Fibroblast of lung (primary cell): Measurements from ENCODE around the gene GSG1L. TPM values are rescaled to one million over a fixed set of nuclear protein-coding genes. Genes with fewer than 3 reads are reported as not detected.

Experiments used
- DNase-seq, 2 donors: peaks; one replicate each; pipeline versions ENCODE4 v3.0.0 to v3.0.0-alpha.2; 2010; ENCODE audit warnings: low read depth in 2 of 2
- H2AFZ ChIP-seq: 2 replicates; pipeline ENCODE4 v1.5.1; 2012; ENCODE audit warnings: low read length, control low read depth, inconsistent platforms
- H3K27ac ChIP-seq: 2 replicates; pipeline ENCODE4 v1.5.1; 2011; ENCODE audit warnings: low read length, control low read depth; ENCODE audit not compliant: insufficient read depth
- H3K27me3 ChIP-seq: 2 replicates; pipeline ENCODE4 v1.5.1; 2011; ENCODE audit warnings: mild to moderate bottlenecking, low read length; ENCODE audit not compliant: control insufficient read depth, insufficient read depth
- H3K36me3 ChIP-seq: 2 replicates; pipeline ENCODE4 v1.5.1; 2011; ENCODE audit warnings: low read length; ENCODE audit not compliant: control insufficient read depth, insufficient read depth
- H3K4me1 ChIP-seq: 2 replicates; pipeline ENCODE4 v1.5.1; 2011; ENCODE audit warnings: low read length; ENCODE audit not compliant: control insufficient read depth, insufficient read depth; ENCODE audit errors: extremely low read depth
- H3K4me2 ChIP-seq: 2 replicates; pipeline ENCODE4 v1.5.1; 2011; ENCODE audit warnings: low read length, control low read depth; ENCODE audit not compliant: insufficient read depth; ENCODE audit errors: extremely low read depth
- H3K4me3 ChIP-seq, 4 experiments: fragments of 200-600 bp in 1 of 4; sonication (generic) in 1 of 4; replicated peaks in 1 of 4; 2 replicates each; pipeline ENCODE4 v1.5.1; 2011 to 2016; ENCODE audit warnings: low read length in 4 of 4, low read depth in 3 of 4, mild to moderate bottlenecking in 3 of 4, control low read depth in 2 of 4, inconsistent platforms in 1 of 4, mixed read lengths in 1 of 4; ENCODE audit not compliant: insufficient read depth in 1 of 4; ENCODE audit errors: control extremely low read depth in 1 of 4
- H3K79me2 ChIP-seq: 2 replicates; pipeline ENCODE4 v1.5.1; 2012; ENCODE audit warnings: mild to moderate bottlenecking, low read length, inconsistent platforms; ENCODE audit not compliant: control insufficient read depth, insufficient read depth
- H3K9ac ChIP-seq: 2 replicates; pipeline ENCODE4 v1.5.1; 2011; ENCODE audit warnings: mild to moderate bottlenecking, low read length, control low read depth; ENCODE audit not compliant: insufficient read depth
- H3K9me3 ChIP-seq: 2 replicates; pipeline ENCODE4 v1.5.1; 2012; ENCODE audit warnings: low read depth, low read length; ENCODE audit not compliant: control insufficient read depth, insufficient read depth
- H4K20me1 ChIP-seq: 2 replicates; pipeline ENCODE4 v1.5.1; 2011; ENCODE audit warnings: low read length; ENCODE audit not compliant: control insufficient read depth, insufficient read depth; ENCODE audit errors: extremely low read depth
- CTCF ChIP-seq, 2 donors: IDR thresholded peaks in 1 of 2; conservative IDR thresholded peaks in 1 of 2; 1 replicate in 1 of 2; 2 replicates in 1 of 2; pipeline ENCODE4 v1.5.1; 2011 to 2012; ENCODE audit warnings: low read length in 2 of 2, control low read depth in 1 of 2, inconsistent platforms in 1 of 2, low read depth in 1 of 2, mild to moderate bottlenecking in 1 of 2
- EZH2 ChIP-seq: IDR thresholded peaks from 2 replicates; pipeline ENCODE4 v1.5.1; 2012; ENCODE audit warnings: low read length, control low read depth, mild to moderate bottlenecking; ENCODE audit errors: missing control alignments
- polyA plus RNA-seq, 2 donors: library from polyadenylated mRNA; depleted of rRNA in 1 of 2; stranded (reverse) in 1 of 2; unstranded in 1 of 2; fragments of >200 nt; gene quantifications; 2 replicates each; pipeline ENCODE4 v1.2.1, GENCODE V29; 2011 to 2012; ENCODE audit warnings: missing spikeins in 1 of 2
- total RNA-seq: library from RNA; depleted of rRNA; stranded (reverse); fragments of >200 nt; gene quantifications from 2 replicates; pipeline ENCODE4 v1.2.1, GENCODE V29; 2014

Gene GSG1L
- total and polyA plus RNA-seq, 2 donors (not counting 1 experiment from before 2014, with no cell fraction given), result not detected

- Histone ChIP-seq H3K27ac (no peak overlapping the region), H4K20me1 (no peaks in the 10 kb centered on the region), H3K4me3 (no peak overlapping the region), H3K9ac (no peak overlapping the region), H3K36me3 (no peaks in the 10 kb centered on the region), H3K4me1 (no peaks in the 10 kb centered on the region), H3K27me3 (peaks cover 11% of the 10 kb centered on the region), H3K79me2 (no peaks in the 10 kb centered on the region), H3K9me3 (no peaks in the 10 kb centered on the region), H3K4me2 (no peak overlapping the region), H2AFZ (no peak overlapping the region)
- TF ChIP-seq CTCF (conservative IDR thresholded peaks at IDR 0.05 in 1 of 2, IDR thresholded peaks at IDR 0.05 in 1 of 2; ENCODE audit: low read depth in 1 of 2, low read length in 2 of 2) (no peak), EZH2 (no peak)
- no peak for DNase-seq
These were observed 246.5 kb downstream of the GSG1L start for GRCh38 chr16:27817038-27817437.

DNA sequence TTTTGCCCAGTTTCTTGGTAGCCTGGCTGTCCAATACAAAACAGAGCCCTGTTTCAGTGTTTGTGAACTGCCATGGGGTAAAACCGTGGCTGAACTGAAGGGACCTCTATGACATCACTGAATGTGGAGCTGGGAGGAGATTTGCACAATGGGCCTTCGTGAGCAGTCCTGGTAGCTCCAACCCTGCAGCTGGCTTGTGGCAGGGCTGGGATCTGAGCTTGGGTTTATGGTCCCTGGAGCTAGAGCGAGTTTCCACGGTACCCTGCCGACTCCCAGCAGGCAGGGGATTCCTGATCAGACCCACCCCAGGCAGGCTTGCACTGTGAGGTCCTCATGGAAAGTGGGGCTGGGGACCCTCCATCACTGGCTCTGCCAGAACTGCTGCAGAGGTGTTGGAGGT, 247.0 kb downstream of the GSG1L start:
- TF ChIP-seq CTCF (conservative IDR thresholded peaks at IDR 0.05 in 1 of 2, IDR thresholded peaks at IDR 0.05 in 1 of 2; ENCODE audit: low read depth in 1 of 2, low read length in 2 of 2) (no peak), EZH2 (no peak)
- DNase-seq, result no peak
- H3K36me3 ChIP-seq, result no peaks in the 10 kb centered on the region
- no peak overlapping the region for H2AFZ ChIP-seq
- H3K4me2 ChIP-seq, result no peak overlapping the region
- no peak overlapping the region for H3K9ac ChIP-seq
- H4K20me1 ChIP-seq, result no peaks in the 10 kb centered on the region
- no peaks in the 10 kb centered on the region for H3K9me3 ChIP-seq
- no peak overlapping the region for H3K4me3 ChIP-seq
- no peak overlapping the region for H3K27ac ChIP-seq
- H3K4me1 ChIP-seq, result no peaks in the 10 kb centered on the region
- no peaks in the 10 kb centered on the region for H3K79me2 ChIP-seq
- H3K27me3 ChIP-seq, result peaks cover 11% of the 10 kb centered on the region

DNA sequence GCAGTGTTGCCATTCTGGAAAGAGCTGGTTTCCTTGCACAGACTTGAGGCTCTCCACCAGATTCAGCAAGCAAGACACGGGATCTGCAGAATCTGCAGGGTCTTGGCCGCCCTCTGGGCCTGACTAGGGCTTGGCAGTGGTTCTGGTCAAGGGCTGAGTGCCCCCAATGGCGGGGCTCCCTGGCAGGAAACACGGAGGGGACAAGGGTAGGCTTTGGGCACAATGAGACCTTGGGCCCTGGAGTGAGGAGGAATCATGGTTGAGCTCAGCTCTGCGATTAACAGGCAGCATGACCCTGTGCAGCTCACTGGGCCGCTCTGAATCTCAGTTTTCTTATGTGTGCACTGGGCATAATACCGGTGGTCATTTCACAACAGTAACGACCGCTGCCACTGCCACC, 249.9 kb downstream of the GSG1L start:
- H4K20me1 ChIP-seq, result no peaks in the 10 kb centered on the region

More for the DNA sequence above, 249.9 kb downstream of the GSG1L start:
- no peak for DNase-seq
- Histone ChIP-seq H3K27me3 (peaks cover 8% of the 10 kb centered on the region), H3K4me2 (no peak overlapping the region), H2AFZ (no peak overlapping the region), H3K4me3 (no peak overlapping the region), H3K4me1 (no peaks in the 10 kb centered on the region), H3K36me3 (no peaks in the 10 kb centered on the region), H3K27ac (no peak overlapping the region), H3K9ac (no peak overlapping the region), H3K79me2 (no peaks in the 10 kb centered on the region), H3K9me3 (no peaks in the 10 kb centered on the region)
- TF ChIP-seq EZH2 (no peak), CTCF (conservative IDR thresholded peaks at IDR 0.05 in 1 of 2, IDR thresholded peaks at IDR 0.05 in 1 of 2; ENCODE audit: low read depth in 1 of 2, low read length in 2 of 2) (no peak)
